Measurements from ENCODE around the gene C10orf67. TPM values are rescaled to one million over a fixed set of nuclear protein-coding genes. Genes with fewer than 3 reads are reported as not detected.

Gene C10orf67
- total RNA-seq, 4 donors from 2014 or later: 0.09 TPM; not detected in 3

GRCh38 chr10:23291551-23292334 is 52.9 kb downstream of the C10orf67 start:
- Histone ChIP-seq H3K27me3 (peaks cover 0 to 3% (median 0%) of the 10 kb centered on the region in 3 donors), H3K36me3 (no peaks in the 10 kb centered on the region), H3K27ac (no peak overlapping the region), H3K9me3 (no peaks in the 10 kb centered on the region), H3K4me1 (no peaks in the 10 kb centered on the region), H3K4me3 (no peak overlapping the region)
- DNase-seq (no peak), ATAC-seq (no peak)
- intact Hi-C loops (cut with DNase I; ENCODE audit: low total_unique reads): no loop called here
- in situ Hi-C loops (cut with MboI; ENCODE audit: low sequenced_read_pairs in 4 of 4): no loop called here
- no peak for TF ChIP-seq POLR2A (IDR thresholded peaks at IDR 0.05)
- TF ChIP-seq CTCF (IDR thresholded peaks at IDR 0.05 in 4 of 5, conservative IDR thresholded peaks at IDR 0.05 in 1 of 5): no peak

GRCh38 chr10:23284674-23285335 is 59.8 kb downstream of the C10orf67 start:
- intact Hi-C loops (cut with DNase I; ENCODE audit: low total_unique reads): no loop called here
- no peak overlapping the region for H3K27ac ChIP-seq
- in situ Hi-C loops (cut with MboI; ENCODE audit: low sequenced_read_pairs in 4 of 4): no loop called here
- no peaks in the 10 kb centered on the region for H3K9me3 ChIP-seq
- no peaks in the 10 kb centered on the region for H3K4me1 ChIP-seq
- DNase-seq: no peak
- TF ChIP-seq POLR2A (IDR thresholded peaks at IDR 0.05) (no peak), CTCF (IDR thresholded peaks at IDR 0.05 in 4 of 5, conservative IDR thresholded peaks at IDR 0.05 in 1 of 5) (no peak)
- no peak for ATAC-seq
- no peak overlapping the region for H3K4me3 ChIP-seq
- no peaks in the 10 kb centered on the region for H3K27me3 ChIP-seq
- H3K36me3 ChIP-seq: no peaks in the 10 kb centered on the region

GRCh38 chr10:23284155-23284554 is 60.4 kb downstream of the C10orf67 start:
- Histone ChIP-seq H3K27me3 (no peaks in the 10 kb centered on the region), H3K4me1 (no peaks in the 10 kb centered on the region), H3K9me3 (no peaks in the 10 kb centered on the region), H3K4me3 (no peak overlapping the region), H3K27ac (no peak overlapping the region), H3K36me3 (no peaks in the 10 kb centered on the region)
- DNase-seq (no peak), ATAC-seq (no peak)
- in situ Hi-C loops (cut with MboI; ENCODE audit: low sequenced_read_pairs in 4 of 4): no loop called here
- TF ChIP-seq POLR2A (IDR thresholded peaks at IDR 0.05) (no peak), CTCF (IDR thresholded peaks at IDR 0.05 in 4 of 5, conservative IDR thresholded peaks at IDR 0.05 in 1 of 5) (no peak)
- intact Hi-C loops (cut with DNase I; ENCODE audit: low total_unique reads): no loop called here

- H3K4me1 ChIP-seq: no peaks in the 10 kb centered on the region
- H3K27ac ChIP-seq: no peak overlapping the region
- TF ChIP-seq CTCF (IDR thresholded peaks at IDR 0.05 in 4 of 5, conservative IDR thresholded peaks at IDR 0.05 in 1 of 5) (no peak), POLR2A (IDR thresholded peaks at IDR 0.05) (no peak)
- no peak for ATAC-seq
- no peaks in the 10 kb centered on the region for H3K9me3 ChIP-seq
- in situ Hi-C loops (cut with MboI; ENCODE audit: low sequenced_read_pairs in 4 of 4) (no loop called here), intact Hi-C loops (cut with DNase I; ENCODE audit: low total_unique reads) (no loop called here)
- no peaks in the 10 kb centered on the region for H3K36me3 ChIP-seq
- no peak for DNase-seq
- no peaks in the 10 kb centered on the region for H3K27me3 ChIP-seq
- no peak overlapping the region for H3K4me3 ChIP-seq
Observed at GRCh38 chr10:23283680-23284079, 60.9 kb downstream of the C10orf67 start.
